HG03045 (cell line): ENCODE results near the gene ADAMTS18.

ENCODE experiments used
- ATAC-seq: cut with Tn5 transposase; IDR thresholded peaks from one replicate; pipeline ENCODE4 v1.9.1; 2021; ENCODE audit warnings: mild to moderate bottlenecking, moderate library complexity; ENCODE audit not compliant: unreplicated experiment

Gene ADAMTS18

DNA sequence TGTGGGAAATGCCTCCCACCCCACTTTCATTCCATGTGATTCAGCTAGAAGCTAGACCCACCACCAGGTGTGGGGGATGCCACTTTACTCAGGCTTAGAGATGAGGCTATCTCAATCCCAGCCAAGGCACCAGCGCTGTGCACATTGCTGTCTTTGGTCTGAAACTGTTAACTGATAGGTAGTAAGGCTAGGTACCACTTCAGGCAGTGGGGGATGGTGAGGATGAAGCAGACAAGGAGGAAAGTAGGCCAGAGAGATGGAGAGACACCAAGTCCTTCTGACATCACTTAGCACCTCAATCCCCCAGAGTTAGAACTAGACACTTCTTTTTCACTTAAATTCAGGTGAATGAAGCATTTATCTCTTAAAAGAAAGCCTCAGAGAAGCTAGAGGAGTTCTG is 35.8 kb downstream of the ADAMTS18 start:
- ATAC-seq: no peak

DNA sequence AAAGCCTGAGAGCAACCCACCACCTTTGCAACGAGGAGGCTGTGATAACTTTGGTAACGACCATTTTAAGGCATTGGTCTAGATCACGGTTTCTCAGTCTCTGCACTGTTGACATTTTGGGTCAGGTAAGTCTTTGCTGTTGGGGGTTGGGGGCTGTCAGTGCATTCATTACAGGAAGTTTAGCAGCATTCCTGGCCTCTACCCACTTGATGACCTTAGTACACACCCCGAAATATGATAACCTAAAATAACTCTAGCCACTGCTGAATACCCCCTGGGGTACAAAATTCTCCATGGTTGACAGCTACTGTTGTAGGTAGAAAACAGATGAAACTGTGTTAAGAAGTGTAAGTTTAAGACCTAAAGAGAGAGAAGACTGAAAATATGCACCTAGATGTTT is 36.3 kb downstream of the ADAMTS18 start:
- no peak for ATAC-seq

DNA sequence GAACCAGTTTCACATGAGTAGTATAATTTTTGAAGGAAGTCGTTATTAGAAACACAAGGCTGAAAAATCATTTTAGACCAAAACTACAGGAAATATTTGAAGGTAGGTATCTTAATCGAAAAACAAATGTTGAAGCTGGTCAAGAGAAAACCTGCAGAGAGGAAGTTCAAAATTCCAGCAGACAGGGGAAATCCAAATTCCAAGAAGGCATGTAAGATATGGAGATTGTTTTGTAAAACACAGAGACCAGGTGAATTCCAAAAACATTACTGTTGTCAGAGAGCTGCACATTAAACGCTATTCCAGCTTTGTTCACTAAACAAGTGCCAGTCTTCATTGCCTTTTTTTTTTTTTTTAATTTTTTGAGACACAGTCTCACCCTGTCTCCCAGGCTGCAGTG is 38.4 kb downstream of the ADAMTS18 start:
- ATAC-seq: no peak

DNA sequence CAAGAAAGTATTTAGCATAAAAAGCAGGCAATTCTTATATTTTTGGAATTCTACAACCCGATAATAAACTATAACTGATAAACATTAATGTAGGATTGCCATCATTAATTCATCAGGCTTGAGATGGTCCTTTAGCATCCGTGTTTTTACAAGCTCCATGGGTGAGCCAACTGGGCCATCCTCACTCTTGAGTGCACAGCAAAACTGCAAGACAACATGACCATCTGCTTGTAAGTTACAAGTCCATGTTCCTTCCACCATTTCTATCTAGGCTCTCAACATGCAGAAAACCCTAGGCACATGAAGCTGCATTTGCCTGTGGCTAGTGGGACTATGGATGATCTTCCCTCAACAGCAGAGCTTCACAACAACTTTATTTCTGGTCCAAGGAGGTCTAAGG is 40.1 kb downstream of the ADAMTS18 start:
- no peak for ATAC-seq

DNA sequence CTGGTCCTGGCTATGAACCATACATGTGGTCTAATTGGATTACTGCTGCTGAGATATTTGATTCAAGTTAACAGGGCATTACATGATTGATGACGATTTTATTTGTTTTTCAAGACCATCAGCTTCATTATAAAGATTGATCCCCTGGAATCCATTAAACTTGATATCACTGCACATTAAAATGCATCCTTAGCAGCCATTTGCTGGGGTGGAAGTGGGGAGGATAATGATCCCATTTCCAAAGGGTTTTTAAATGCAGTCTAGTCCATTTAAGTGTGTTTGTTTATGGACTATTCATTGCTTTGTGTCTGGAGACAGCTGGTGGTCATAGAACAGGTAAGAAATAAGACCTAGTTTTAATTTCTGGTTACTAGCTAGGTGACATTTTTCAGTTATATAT is 40.9 kb downstream of the ADAMTS18 start:
- no peak for ATAC-seq

DNA sequence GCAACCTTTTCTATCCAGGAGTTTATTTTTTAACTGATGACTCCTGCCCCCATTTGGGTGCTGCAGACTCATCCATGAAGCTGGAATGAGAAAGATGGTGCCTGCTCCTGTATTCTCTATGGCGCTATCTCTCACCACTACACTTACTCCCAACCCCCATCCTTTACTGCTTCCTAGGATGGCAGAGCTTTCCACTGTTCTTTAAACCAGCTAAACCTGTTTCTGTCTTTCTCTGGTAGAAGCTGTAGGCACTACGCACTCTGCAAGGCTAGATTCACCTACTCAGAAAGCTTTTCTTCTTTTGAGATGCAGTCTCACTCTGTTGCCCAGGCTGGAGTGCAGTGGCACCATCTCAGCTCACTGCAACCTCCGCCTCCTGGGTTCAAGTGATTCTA is 47.0 kb downstream of the ADAMTS18 start:
- ATAC-seq: no peak

DNA sequence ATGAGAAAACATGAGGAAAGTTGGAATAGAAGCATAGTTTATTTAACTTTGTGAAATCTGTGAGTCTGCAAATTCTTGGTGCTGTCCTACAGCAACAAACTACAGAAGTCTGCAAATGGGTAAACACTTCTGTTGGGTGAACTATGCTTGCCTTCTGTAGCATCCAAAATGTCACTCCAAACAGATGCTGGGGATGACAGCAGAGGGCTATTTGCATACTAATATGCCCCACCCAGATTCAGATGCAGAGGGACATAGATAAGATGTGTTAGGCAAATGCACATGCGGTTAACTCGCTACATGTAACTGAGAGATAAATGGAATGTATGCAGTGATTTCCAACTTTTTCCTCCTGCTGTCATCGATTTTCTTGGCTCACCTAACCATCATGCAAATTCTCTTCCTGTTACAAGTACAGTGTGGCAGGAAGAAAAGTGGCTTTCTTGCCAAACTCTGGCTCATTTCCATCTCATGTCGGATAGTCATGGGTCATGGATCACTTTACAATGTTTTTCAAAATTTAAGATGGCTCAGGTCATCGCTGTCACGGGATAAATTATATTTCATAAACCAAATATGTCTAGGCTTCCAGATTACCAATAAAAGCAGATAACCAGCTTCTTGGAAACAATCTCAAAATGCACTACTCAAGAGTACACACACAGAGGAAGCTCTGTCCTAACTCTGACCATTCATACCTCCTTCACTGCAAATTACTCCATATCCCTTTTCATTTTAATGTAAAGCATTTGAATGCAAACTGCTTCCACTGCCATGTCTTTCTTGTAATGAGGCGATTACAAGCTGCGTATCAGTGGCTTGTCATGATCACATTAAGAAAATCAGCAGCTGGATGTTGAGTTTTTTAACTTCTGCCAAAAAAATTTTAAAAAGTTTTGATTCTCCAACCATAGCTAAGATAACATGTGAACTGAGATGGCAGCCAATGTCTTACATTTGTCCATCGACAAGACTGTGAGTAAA is 47.7 kb downstream of the ADAMTS18 start:
- ATAC-seq: no peak

DNA sequence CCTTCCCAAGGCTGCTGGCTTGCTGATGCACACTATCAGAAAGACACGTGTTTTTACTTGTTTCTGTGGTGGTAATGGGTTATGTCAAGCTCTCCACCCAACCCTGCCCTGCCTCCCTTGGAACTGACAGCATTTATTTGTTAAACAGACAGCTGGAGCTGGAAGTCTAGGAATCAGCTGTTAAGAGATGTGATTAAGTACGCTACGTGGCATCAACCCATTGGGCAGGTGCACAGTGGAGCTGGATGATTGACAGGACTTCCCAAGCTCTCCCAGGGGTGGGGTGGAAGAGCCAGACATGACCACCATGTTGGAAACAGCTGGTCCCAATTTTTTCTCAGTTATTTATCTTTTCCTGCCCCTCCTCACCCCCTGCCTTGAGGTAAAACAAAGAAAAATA is 49.4 kb downstream of the ADAMTS18 start:
- no peak for ATAC-seq

DNA sequence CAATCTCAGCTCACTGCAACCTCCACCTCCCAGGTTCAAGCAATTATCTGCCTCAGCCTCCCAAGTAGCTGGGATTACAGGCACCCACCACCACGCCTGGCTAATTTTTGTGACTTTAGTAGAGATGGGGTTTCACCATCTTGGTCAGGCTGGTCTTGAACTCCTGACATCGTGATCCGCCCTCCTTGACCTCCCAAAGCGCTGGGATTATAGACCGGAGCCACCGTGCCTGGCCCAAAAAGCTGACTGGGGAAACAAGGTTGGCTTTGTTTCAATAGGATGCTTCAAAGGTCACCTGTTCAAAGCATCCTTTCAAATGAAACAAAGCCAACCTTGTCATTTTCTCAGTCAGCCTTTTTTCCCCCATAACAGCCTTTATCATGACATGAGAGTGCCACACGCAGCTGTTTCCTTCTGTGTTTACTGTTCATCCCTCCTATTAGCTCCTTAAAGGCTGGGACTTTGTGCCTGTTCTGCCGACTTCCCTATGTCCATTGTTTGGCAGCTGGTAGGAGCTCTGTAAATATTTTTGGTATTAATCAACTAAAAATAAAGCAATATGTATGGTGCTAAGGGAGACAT is 51.1 kb downstream of the ADAMTS18 start:
- ATAC-seq: no peak

DNA sequence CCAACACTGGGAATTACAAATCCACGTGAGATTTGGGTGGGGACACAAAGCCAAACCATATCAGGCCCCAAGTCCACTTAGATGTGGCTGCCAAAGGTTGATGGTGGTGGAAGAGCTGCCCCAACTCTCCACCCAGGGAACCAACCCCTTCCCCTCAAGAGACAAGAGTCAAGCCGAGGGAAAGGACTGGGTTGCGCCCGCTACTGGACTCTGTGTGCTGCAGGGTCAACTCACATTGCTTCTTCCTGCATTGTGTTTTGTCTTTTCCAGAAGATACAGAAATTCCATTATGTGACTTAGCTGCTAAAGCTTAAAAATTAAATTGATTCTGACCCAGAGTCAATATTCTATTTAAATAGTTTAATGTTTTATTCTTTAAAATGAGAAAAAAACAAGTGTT is 58.5 kb downstream of the ADAMTS18 start:
- no peak for ATAC-seq

DNA sequence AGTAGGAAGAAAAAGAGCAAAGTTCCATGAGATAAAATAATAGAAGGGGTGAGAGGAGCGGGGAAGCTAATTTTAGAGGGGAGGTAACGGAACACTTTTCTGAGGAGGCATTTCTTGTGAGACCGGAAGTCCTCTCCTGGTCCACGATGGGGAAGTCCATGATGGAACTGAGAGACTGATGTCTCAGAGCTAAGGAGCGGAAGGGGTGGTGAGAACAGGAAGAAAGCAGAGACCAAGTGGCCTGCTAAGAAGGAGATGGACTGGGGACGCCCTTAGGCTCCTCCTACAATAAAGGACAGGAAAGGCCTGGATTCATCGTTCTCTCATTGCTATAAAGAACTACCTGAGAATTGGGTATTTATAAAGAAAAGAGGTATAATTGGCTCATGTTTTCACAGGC is 59.4 kb downstream of the ADAMTS18 start:
- no peak for ATAC-seq

DNA sequence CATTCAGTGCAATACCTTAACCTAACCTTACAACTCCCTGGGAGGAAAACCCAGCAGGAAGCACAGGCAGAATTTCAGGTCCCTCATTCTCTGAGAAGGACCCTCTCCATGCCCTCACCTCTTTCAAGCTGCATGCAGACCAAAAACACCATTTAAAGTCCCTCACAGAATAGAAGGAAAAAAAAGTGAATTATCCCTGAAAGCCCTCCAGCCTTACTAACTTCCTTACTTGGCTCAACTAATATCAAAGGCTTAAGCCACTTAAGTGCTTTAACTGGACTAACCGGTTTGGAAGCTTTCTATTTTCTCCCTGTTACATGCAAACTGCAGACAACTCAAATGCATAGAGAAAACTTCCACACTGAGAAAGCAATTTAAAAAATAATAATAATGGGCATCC is 60.5 kb downstream of the ADAMTS18 start:
- no peak for ATAC-seq

DNA sequence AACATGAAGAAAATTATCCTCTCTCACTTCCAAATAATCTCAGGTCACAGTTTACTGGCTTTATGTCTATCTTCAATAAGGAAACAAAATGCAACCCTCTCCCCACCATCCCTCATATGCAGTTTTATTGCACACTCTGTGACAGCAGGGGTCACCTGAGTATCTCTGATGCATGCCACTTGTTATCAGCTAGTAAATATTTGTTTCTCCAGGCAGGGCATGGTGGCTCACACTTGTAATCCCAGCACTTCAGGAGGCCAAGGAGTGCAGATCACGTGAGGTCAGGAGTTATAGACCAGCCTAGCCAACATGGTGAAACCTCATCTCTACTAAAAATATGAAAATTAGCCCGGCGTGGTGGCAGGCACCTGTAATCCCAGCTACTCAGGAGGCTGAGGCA is 61.1 kb downstream of the ADAMTS18 start:
- no peak for ATAC-seq

DNA sequence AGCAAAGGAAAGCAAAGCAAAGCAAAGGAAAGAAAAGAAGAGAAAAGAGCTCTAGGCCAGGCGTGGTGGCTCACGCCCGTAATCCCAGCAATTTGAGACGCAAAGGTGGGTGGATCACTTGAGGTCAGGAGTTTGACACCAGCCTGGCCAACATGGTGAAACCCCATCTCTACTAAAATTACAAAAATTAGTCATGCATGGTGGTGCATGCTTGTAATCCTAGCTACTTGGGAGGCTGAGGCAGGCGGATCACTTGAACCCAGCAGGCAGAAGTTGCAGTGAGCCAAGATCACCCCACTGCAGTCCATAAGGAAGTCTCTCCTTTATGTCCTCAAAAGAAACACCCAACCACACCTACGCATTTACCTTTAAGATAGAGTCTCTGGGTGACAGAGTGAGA is 70.1 kb downstream of the ADAMTS18 start:
- ATAC-seq: no peak

DNA sequence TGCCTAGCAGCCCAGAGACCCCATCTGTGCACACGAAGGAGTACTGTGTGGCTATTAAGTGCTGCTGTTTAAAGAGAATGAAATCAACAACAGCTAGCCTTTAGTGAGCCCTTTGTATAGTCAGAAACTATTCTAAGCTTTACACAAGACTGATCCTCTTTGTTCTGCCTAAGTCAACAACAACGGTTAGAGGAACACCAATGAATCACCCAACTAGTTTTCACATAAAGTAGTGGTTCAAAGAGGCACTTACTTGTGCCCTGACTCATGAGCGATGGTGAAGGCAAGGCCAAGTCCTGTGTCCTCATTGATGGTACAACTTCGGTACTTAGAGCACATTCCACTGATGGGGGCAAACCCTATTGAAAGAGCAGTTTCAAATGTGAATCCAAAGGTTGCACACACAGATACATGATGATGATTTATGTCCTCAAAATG is 75.8 kb downstream of the ADAMTS18 start:
- no peak for ATAC-seq

DNA sequence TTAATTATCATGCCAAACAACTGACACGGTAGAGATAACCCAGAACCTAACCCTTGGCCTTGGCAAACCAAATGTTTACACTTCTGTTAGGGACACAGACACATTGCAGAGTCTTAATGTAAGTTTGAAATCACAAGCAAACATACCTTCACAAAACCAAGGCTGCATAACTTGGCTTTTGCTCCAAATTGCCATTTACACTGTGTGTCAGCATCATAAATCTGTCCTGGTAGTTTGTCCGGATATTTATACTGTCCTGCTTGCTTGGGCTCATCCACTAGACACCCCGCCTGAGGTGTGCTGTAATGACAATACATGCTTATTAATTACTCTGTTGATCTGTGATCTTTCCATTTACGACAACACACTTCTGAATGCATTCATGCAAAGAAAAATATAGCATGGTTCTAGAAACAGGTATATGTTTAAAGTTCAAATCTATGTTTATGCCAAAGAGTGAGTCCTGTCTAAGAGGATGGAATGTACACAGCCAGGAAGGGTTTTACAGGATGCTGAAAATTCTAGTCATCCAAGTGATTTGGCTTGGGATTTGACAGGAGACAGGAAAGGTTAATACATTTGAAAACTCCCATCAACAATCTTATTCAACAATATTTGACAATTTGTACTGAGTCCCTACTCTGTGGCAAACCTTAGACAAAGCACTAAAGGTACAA is 81.1 kb downstream of the ADAMTS18 start:
- ATAC-seq: no peak

DNA sequence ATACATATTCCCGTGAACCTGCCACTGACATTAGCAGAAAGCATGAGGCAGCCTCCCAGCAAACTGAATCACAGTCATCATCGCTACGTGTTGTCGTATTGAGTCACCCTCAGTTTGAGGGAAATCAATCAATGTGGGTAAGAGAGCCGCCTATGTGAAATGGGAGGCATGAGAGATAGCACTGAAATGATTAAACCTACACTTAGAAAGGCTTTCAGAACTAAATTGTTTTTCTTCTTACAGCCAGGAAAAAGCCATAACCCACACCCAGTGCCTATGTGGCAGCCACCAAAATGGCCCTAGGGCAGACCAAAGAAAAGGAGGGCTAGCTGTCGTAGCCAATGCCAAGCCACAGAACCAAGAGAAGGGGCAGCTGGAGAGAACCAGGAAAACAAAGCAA is 90.5 kb downstream of the ADAMTS18 start:
- no peak for ATAC-seq

DNA sequence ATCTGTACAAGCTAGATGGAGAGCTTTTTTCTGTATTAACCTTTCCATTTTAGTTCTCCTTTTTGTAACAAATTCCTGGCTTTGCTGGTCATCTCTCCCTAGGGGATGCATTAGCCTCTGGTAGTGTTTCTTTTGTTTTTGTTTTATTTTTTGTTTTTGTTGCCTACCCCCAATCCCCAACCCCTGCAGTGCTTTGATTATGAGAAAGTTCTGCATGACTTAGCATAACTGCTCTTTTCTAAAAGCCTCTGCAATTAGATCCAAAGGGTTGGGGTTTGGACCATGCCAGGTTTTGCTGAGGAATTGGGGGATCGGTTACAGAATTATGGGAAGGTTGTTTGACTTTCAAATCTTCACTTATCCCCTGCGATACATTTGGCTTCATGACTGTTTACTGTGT is 98.2 kb downstream of the ADAMTS18 start:
- ATAC-seq: no peak

DNA sequence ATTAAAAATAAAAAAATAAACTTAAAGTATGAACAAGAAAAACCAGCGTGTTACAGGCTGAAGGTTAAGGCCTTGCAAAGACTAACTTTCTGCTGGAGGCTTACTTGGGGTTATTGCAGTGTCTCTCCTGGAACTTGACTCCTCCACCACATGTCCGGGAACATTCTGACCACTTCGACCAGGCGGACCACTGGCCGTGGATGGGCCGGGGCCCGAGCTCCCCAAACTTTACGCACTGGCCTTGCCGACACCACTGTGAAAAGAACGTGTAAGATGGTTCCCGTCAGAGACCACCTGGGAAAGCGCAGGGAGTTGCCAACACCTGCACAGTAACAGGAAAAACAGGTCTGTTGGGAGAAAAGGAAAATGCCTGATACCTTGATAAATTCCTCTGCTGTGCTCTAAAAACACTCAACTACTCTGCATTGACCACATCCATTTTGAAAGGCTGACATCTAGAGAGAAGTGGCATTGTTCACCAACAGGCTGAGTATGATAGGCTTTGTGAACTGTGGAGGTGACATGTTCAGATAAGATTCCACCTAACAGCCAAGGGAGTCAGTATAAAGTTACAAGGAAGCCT is 99.1 kb downstream of the ADAMTS18 start:
- ATAC-seq: no peak

DNA sequence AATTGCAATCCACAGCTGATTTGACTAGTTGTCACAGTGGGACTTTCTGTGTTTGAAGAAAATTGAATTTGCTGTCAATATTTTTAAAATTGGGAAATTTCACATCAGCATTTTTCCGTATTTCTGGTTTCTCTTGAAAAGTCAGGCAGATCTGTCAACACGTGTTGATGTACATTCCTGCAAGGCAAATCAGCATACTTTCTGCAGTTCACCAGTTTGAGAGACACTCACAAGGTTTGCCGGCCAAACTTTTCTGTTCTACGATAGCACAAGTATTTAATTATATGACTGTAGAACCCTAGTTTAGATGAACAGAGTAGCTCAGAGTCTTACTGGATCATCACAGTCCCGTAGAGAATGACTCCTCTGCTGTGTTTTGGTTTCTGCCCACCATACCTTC is 102.0 kb downstream of the ADAMTS18 start:
- ATAC-seq: no peak

DNA sequence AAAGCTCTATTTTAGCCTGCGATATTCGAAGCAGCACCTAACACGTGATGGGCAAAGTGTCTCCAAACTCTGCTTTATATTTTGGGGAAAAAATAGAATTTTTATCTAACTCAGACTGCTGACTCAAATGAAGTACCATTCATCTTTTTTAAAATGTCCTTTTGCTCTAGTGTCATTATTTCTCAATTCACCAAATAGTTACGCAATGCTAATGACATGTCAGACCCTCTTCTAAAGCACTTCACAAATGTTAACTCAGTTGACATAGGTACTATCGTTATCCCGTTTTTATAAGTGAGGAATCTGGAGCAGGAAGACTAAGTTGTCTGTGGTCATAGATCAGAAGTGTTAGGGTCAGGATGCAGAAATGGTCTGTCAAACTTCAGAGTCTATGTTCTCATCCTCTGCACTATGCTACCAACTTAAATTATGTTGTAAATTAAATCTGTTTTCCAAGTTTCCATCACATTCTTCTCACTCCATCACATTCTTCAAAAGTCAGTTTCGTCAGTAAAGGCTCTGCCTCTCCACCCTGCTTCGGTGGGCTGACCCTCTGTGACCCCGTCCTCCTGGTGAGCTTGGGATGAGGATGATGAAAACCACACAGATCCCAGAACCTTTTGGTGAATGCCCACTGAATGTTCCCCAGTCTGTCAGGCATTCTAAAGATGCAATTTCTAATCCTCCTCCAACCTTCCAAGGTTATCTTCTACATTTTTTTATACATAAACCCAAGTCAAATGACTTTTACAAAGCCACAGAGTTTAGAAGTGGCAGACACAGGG is 102.8 kb downstream of the ADAMTS18 start:
- no peak for ATAC-seq
